Fibroblast of skin of back (primary cell): Measurements from ENCODE around the gene DDIT4.

Experiments
- DNase-seq: peaks from one replicate; pipeline ENCODE4 v3.0.0-alpha.2; 2013

Gene DDIT4

GRCh38 chr10:72318418-72319262, 44.9 kb downstream of the DDIT4 start:
- no peak for DNase-seq

DNA sequence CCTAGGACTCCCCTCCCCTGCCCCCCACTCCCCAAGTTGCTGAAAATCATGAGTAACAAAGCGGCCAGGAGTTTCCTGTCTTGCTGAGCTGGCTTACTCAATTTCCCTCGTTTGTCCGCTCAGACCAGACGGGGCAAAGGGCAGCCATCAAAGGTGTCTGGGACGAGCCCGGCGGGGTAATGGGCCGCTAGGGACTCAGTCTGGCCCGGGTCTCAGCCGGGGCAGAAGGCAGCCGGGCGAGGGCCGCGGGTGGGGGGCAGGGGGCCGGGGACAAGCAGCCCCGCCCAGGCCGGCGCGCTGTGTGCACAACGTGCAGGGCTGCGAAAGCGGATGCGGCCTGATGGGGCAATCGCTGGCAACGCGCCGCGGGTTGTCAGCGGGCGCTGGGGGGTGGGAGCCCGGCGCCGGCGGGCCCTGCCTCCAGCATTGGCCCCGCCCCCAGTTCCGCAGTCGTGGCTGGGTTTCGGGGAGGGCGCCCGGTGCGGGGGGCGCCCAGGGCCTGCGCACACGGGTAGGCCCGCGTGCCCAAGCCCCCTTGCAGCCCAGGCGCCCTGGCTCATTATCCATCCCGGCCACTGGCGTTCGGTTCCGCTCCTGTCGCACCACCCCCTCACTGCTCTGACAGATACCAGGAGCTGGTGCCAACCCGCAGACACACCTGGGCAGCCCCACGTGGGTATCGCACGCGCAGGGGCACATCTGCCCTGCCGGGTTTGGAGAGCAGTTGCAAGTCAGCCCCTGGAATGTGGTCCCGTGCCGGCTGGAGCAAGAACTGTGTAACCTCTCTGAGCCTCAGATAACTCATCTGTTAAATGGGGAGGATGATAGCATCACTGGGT, 45.9 kb downstream of the DDIT4 start:
- DNase-seq: peak; percentile 93

GRCh38 chr10:72320676-72321247, 47.0 kb downstream of the DDIT4 start:
- peak; percentile 100 for DNase-seq

GRCh38 chr10:72321248-72322029, 47.7 kb downstream of the DDIT4 start:
- DNase-seq: no peak

DNA sequence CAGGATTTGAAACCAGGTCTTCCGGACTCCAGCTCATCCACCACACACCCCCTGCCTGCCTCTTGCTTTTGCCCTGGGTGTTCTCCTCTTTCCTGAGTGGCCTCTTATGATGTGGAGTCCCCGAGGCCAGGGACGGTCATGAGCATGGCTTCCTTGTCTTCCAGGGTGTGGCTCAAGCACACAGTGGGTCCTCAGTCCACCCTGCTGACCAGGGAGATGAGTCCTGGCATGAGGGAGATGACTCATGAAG, 48.2 kb downstream of the DDIT4 start:
- DNase-seq: no peak

- peak; percentile 46 for DNase-seq
Observed at GRCh38 chr10:72322280-72323058, 48.7 kb downstream of the DDIT4 start.

DNA sequence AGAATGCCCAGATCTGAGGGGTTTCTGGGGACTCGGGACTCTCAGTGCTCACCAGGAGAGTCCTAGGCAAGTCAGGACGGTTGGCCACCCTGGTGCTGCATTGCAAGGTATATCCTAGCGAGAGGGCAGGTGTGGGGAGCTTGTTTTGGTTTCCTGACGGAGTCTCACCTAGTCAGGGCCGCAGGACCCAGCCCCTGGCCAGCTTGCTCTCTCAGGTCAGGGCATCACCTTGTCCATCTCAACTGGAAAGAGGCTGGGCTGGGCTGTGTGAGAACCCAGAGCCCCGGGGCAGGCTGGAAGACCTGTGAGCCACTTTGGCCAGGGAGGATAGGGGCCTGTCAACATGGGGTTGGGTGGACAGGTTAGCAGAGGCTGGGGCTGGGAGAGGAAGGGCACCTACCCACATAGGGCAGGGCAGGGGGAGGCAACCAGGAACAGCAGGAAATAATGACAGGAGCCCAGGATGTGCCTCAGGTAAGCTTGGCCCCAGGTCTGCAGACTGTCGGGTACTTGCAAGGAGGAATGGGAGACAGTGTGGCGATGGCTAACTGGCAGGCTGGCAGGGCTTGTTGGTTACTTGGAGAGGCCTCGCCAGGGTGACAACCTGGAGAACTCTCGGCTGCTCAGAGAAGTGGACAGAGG, 49.5 kb downstream of the DDIT4 start:
- no peak for DNase-seq

DNA sequence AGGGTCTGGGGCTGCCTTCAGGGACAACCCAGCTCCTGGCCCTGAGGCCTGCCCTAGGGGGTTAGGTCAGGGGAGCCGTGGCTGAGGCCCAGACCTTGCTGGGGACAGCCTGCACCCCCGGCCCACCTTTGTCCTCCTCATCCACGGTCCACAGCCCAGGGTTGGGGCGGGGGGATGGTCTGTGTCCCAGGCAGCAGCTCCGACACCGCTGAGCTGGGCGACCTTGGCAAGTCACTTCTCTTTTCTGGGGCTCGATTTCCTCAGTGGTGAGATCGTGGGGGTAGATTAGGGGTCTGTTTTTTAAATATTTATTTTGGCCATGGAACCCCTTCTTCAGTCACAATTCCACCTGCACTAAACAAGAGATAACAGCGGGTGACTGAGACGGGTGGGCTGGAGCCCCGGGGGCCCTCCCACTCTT, 50.1 kb downstream of the DDIT4 start:
- DNase-seq: no peak
